GM12801 (cell line): ENCODE data around the gene LRRC75A.

Experiments
- TF ChIP-seq, protein P1 (sequence below): IDR thresholded peaks from one replicate; pipeline ENCODE4 v1.5.1; 2011; ENCODE audit warnings: control low read depth; ENCODE audit not compliant: insufficient read length; ENCODE audit errors: extremely low read depth

LRRC75A gene

DNA sequence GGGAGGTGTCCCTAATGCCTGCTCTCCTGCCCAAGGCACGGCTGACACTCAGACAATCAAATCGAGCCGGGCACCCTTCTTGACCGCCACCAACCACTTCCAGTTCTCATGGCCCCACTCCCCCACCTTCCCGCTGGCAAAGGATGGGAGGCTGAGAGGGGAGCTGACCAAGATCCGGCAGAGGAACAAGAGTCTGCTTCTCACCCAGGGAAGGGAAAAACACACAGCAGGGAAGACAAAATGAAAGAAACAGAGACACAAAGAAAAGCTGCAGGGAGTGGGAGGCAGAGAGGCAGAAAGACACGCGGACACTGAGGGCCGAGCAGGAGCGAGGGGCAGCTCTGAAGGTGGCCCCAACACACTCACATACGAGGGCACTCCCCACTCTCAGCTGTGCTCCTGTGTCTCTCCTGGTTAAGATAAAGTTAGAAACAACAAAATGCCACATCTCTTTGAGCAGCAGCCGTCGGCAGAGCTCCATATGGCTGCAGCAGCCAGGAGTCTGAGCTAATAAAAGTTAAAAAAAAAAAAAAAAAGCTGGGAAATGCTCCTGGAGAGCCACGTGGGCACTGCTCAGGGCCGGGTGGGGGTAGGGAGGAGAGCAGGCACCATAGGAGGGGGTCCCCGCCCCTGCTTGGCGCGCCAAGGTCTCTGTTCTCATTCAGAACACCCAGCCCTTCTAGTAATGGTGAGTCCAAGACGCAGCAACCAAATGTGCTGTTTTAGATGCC is 7.4 kb downstream of the LRRC75A start:
- TF ChIP-seq, protein P1, sequence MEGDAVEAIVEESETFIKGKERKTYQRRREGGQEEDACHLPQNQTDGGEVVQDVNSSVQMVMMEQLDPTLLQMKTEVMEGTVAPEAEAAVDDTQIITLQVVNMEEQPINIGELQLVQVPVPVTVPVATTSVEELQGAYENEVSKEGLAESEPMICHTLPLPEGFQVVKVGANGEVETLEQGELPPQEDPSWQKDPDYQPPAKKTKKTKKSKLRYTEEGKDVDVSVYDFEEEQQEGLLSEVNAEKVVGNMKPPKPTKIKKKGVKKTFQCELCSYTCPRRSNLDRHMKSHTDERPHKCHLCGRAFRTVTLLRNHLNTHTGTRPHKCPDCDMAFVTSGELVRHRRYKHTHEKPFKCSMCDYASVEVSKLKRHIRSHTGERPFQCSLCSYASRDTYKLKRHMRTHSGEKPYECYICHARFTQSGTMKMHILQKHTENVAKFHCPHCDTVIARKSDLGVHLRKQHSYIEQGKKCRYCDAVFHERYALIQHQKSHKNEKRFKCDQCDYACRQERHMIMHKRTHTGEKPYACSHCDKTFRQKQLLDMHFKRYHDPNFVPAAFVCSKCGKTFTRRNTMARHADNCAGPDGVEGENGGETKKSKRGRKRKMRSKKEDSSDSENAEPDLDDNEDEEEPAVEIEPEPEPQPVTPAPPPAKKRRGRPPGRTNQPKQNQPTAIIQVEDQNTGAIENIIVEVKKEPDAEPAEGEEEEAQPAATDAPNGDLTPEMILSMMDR, result no peak

DNA sequence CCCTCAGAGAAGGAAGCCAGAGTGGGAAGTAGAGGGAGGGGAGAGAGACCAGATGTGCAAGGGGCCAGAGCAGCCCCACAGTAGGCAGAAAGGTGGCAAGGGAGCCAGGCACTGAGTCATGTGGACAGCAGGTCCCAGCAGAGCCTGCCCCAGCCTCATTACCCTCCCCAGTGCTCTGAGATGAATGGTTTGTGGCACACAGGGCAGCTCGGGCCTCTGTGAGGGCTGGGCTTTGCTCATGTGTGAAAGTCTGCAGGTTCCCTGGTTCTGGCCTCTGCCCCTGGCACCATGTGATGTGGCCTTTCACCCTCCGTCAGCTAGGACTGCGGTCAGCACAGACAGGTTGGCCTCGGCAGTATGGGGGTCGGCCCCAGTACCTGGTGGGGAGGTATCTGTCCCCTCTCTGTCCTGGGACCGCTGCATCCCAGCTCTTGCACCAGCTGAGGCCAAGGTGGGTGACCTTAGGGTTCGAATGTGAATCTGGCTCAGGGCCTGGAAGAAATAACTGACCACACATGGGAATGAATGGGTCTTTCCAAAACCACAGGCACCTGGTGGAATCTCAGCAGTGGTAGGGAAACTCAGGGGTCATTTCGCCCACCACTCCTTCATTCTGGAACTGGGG is 8.9 kb downstream of the LRRC75A start:
- TF ChIP-seq, protein P1, result no peak

DNA sequence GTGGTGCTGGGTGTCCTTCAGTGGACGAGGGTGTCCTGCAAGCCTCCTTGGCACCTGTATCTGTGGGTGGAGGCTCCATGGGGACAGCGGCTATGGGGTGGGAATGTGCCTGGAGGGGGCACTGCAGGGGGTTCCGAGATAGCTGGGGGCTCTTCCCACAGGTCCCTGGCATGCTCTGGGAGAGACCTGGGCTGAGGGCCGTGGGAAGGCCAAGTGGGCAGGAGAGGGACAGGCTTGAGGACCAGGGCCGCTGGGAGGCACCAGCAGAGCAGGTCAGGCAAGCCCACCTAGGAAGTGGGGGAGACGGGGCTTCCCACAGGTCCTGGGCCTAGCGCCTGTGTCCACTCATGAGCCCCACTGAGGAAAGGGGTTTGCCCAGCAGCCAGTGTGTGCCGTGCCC is 9.7 kb downstream of the LRRC75A start:
- TF ChIP-seq, protein P1, result no peak

DNA sequence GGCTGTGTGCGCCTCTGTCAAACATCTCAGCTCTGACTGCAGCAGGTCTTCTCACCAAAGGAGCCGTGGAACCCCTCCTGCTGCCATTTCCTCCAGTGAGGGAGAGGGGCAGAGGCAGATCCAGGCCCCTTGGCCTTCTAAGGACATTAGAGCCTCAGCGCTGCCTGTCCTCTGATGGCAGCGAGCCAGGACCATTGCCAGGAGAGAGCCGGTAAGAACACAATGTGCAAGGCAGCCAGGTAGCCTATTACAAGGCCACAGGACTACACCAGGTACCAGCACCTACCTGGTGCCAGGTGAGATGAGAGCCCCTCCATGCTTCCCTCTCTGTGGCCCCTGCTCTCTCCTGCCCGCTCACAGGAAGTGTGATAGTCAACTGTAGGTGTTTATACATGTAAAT is 11.0 kb downstream of the LRRC75A start:
- TF ChIP-seq, protein P1, result no peak

DNA sequence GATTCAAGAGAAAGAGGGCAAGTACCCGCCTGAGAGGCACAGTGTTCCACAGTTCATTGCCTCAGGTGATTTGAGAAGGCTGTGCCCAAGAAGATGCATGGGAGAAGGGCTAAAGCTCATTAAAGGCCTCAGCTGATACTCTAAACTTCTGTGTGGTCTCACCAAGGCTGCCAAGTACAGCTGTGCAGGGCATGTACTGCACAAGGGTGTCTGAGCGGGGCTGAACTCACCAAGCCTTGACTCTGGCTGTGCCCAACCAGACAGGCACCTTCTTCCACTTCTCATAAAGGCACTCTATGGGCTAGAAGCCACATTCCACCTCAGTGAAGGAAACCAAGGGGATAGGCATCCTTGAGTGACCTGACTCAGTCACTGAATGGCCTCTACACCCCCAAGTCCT is 12.7 kb downstream of the LRRC75A start:
- TF ChIP-seq, protein P1, result no peak

DNA sequence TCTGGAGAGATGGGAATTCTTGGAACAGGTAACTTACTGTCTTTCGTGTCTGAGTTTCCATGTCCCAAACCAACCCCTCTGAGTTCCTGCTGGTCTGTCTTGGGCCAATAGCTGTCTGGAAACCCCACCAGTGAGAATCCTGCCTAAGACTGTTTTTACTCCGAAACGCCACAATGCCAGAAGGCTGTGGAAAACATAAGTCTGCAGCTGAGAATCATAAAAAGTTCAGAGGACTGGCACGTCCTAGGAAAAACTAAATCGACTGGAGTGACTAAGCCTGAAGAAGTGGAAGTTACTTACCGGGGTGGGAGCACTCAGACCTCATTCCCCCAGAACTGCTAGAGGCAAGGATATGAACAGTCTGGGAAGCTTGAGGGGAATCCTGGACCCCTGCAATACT is 13.3 kb downstream of the LRRC75A start:
- TF ChIP-seq, protein P1, result no peak

DNA sequence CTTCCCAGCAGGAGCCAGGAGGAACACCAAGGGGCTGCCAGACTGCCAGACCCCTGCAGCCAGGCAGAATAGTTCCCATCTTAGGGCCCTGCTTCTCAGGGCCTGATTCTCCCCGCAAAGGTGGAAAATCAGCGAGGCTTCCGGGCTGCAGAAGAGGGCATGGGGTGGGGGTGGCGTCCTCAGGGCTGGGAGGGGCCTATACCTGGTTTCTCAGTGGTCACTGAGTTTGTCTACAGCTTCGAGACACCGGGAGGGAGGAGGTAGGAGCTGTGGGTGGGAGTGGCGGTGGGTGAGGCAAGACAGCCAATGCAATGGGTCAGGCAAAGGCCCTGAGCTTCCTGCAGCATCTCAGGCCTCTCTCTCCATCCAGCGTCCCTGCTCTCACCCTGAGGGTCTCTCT is 14.3 kb downstream of the LRRC75A start:
- TF ChIP-seq, protein P1, result no peak
